D721Med (cell line): ENCODE results near the gene FRY.

Source experiments
- DNase-seq: peaks from one replicate; pipeline ENCODE4 v3.0.0; 2011; ENCODE audit warnings: low spot score; ENCODE audit not compliant: insufficient read length
- FAIRE-seq: peaks from 2 replicates; lab custom pipeline; 2011; peaks lifted over from hg19 to GRCh38; lab: Jason Lieb, UNC
- CTCF ChIP-seq: IDR thresholded peaks from 2 replicates; pipeline ENCODE4 v1.5.1; 2012; ENCODE audit warnings: mild to moderate bottlenecking, control low read depth; ENCODE audit not compliant: insufficient read depth; ENCODE audit errors: missing control alignments

Gene FRY

GRCh38 chr13:32040052-32040642 lies 8.6 kb downstream of the FRY start:
- DNase-seq (no peak), FAIRE-seq (no peak)
- TF ChIP-seq CTCF, result no peak

- no peak for DNase-seq
- no peak for TF ChIP-seq CTCF
- FAIRE-seq, result no peak
Measured at GRCh38 chr13:32040689-32041088, 9.1 kb downstream of the FRY start.

- FAIRE-seq, result no peak
Measured at GRCh38 chr13:32041429-32041828, 9.9 kb downstream of the FRY start.

GRCh38 chr13:32042551-32042950 lies 11.0 kb downstream of the FRY start:
- FAIRE-seq (no peak), DNase-seq (no peak)
- TF ChIP-seq CTCF, result no peak

More at GRCh38 chr13:32041429-32041828, 9.9 kb downstream of the FRY start:
- no peak for DNase-seq
- no peak for TF ChIP-seq CTCF

GRCh38 chr13:32044446-32044845 lies 12.9 kb downstream of the FRY start:
- TF ChIP-seq CTCF, result no peak
- FAIRE-seq (no peak), DNase-seq (no peak)

GRCh38 chr13:32045537-32045936 lies 14.0 kb downstream of the FRY start:
- no peak for DNase-seq
- TF ChIP-seq CTCF, result no peak
- FAIRE-seq, result no peak

GRCh38 chr13:32045982-32046785 lies 14.6 kb downstream of the FRY start:
- FAIRE-seq, result no peak
- no peak for DNase-seq
- TF ChIP-seq CTCF, result no peak
